ENCODE results near the gene HBS1L. TPM values are rescaled to one million over a fixed set of nuclear protein-coding genes. Genes with fewer than 3 reads are reported as not detected.

HBS1L gene
- total RNA-seq, 2 experiments from 2014 or later, result 150 to 153 TPM

GRCh38 chr6:134936931-134937330 is 117.7 kb downstream of the HBS1L start:
- intact Hi-C loops (cut with micrococcal nuclease), result loop anchor here (1.0 to 5.0 kb wide), 2 partner anchors 245 to 813 kb away; partner anchors contain the start of gene MYB
- H3K9me3 Mint-ChIP-seq, result no peaks in the 10 kb centered on the region
- peaks cover 21% of the 10 kb centered on the region for H3K4me1 Mint-ChIP-seq (ENCODE audit: low read depth)
- H3K36me3 Mint-ChIP-seq (ENCODE audit: low read depth), result no peaks in the 10 kb centered on the region
- DNase-seq, result no peak
- no peaks in the 10 kb centered on the region for H3K27me3 Mint-ChIP-seq (ENCODE audit: low read depth)
- CTCF ChIA-PET, result interaction anchor here (1.0 kb wide), 1 partner anchor 816 kb away, joined by 3 read pairs; no protein-coding TSS in a partner anchor
- H3K27ac Mint-ChIP-seq, result no peak overlapping the region
- H3K4me3 Mint-ChIP-seq, result no peak overlapping the region

DNA sequence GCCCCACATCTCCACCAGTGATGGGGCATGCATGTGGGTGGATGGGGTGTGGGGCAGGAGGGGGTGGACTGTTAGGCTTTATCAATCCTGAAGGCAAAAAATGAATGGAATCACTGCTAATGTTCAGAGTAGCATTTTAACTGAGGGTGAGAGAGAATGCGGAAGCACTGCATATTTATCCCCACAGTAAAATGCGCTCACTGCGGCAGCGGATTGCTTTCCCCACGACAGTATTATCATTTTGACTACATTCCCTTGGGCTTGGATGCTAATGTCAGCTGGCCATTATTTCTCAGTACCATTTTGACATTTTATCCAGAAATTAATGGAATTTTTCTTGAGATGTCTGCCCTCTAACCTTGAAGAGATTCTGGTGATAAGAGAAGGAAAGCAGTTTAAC is 118.1 kb downstream of the HBS1L start:
- no peaks in the 10 kb centered on the region for H3K9me3 Mint-ChIP-seq
- H3K27ac Mint-ChIP-seq, result no peak overlapping the region
- no peak overlapping the region for H3K4me3 Mint-ChIP-seq
- peaks cover 21% of the 10 kb centered on the region for H3K4me1 Mint-ChIP-seq (ENCODE audit: low read depth)
- CTCF ChIA-PET, result interaction anchor here (1.0 kb wide), 1 partner anchor 816 kb away, joined by 3 read pairs; no protein-coding TSS in a partner anchor
- DNase-seq, result no peak
- H3K36me3 Mint-ChIP-seq (ENCODE audit: low read depth), result no peaks in the 10 kb centered on the region
- intact Hi-C loops (cut with micrococcal nuclease), result loop anchor here (5.0 kb wide), 1 partner anchor 246 kb away; the partner anchor contains the start of gene MYB
- no peaks in the 10 kb centered on the region for H3K27me3 Mint-ChIP-seq (ENCODE audit: low read depth)

GRCh38 chr6:134934793-134935485 is 119.7 kb downstream of the HBS1L start:
- Mint-ChIP-seq H3K9me3 (no peaks in the 10 kb centered on the region), H3K36me3 (ENCODE audit: low read depth) (no peaks in the 10 kb centered on the region), H3K4me1 (ENCODE audit: low read depth) (peaks cover 21% of the 10 kb centered on the region), H3K4me3 (no peak overlapping the region), H3K27me3 (ENCODE audit: low read depth) (no peaks in the 10 kb centered on the region), H3K27ac (no peak overlapping the region)
- intact Hi-C loops (cut with micrococcal nuclease), result loop anchor here (5.0 kb wide), 1 partner anchor 247 kb away; the partner anchor contains the start of gene MYB
- CTCF ChIA-PET, result interaction anchor here (0.6 kb wide), 1 partner anchor 10 kb away, joined by 3 read pairs; no protein-coding TSS in a partner anchor
- no peak for DNase-seq

- no peaks in the 10 kb centered on the region for H3K9me3 Mint-ChIP-seq
- no peak overlapping the region for H3K4me3 Mint-ChIP-seq
- CTCF ChIA-PET, result interaction anchor here (2.9 kb wide), 1 partner anchor 8 kb away, joined by 16 read pairs; no protein-coding TSS in a partner anchor
- intact Hi-C loops (cut with micrococcal nuclease), result no loop called here
- no peaks in the 10 kb centered on the region for H3K36me3 Mint-ChIP-seq (ENCODE audit: low read depth)
- DNase-seq, result no peak
- H3K27ac Mint-ChIP-seq, result no peak overlapping the region
- H3K4me1 Mint-ChIP-seq (ENCODE audit: low read depth), result peaks cover 5% of the 10 kb centered on the region
- H3K27me3 Mint-ChIP-seq (ENCODE audit: low read depth), result no peaks in the 10 kb centered on the region
Observed at GRCh38 chr6:134932535-134933470, 121.8 kb downstream of the HBS1L start.

DNA sequence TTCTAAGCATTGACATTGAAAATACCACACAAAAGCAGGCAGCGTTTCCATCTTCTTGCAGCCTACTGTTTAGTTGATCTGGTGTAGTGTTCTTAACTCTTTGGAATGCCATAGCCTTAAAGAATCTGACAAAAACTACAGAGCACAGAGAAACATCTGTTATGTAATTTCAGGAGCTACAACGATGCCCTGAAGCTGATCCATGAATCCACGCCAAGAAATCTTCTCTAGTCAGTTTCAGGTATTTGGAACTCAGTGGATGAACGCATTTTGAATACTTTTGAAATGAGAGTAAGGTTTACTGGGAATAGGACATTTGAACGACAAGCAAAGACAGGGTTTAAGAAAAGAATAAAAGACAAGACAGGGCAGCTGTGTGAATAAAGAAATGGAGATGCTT is 122.5 kb downstream of the HBS1L start:
- H3K36me3 Mint-ChIP-seq (ENCODE audit: low read depth), result no peaks in the 10 kb centered on the region
- H3K4me3 Mint-ChIP-seq, result no peak overlapping the region
- H3K27ac Mint-ChIP-seq, result no peak overlapping the region
- H3K9me3 Mint-ChIP-seq, result no peaks in the 10 kb centered on the region
- no peak for DNase-seq
- H3K4me1 Mint-ChIP-seq (ENCODE audit: low read depth), result peaks cover 2% of the 10 kb centered on the region
- no peaks in the 10 kb centered on the region for H3K27me3 Mint-ChIP-seq (ENCODE audit: low read depth)
- intact Hi-C loops (cut with micrococcal nuclease), result no loop called here
- CTCF ChIA-PET, result interaction anchor here (2.9 kb wide), 1 partner anchor 9 kb away, joined by 16 read pairs; no protein-coding TSS in a partner anchor

DNA sequence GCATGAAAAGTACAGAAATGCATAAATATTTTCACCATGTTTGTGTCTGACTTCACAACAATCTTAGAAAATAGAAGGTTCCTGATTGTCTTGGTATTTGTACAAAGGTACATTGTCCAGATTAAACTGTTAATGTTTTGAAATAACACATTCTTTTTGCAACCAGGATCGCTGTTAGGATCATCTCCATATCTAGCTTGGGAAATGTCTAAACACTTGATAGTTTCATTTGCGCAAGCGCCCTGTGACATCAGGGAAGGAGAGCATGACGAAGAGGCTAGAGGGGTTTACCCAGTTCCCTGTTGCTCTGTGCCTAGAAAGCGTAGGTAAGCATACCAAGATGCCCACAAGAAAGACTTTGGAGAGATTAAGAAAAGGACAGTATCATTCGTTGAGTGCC is 124.2 kb downstream of the HBS1L start:
- no peak for DNase-seq
- Mint-ChIP-seq H3K27me3 (ENCODE audit: low read depth) (no peaks in the 10 kb centered on the region), H3K9me3 (no peaks in the 10 kb centered on the region), H3K4me1 (ENCODE audit: low read depth) (no peaks in the 10 kb centered on the region), H3K27ac (no peak overlapping the region), H3K4me3 (no peak overlapping the region), H3K36me3 (ENCODE audit: low read depth) (no peaks in the 10 kb centered on the region)
- intact Hi-C loops (cut with micrococcal nuclease), result no loop called here
- CTCF ChIA-PET, result interaction anchor here (1.4 to 2.9 kb wide), 2 partner anchors 9 to 10 kb away, joined by 3 to 16 read pairs; no protein-coding TSS in a partner anchor

DNA sequence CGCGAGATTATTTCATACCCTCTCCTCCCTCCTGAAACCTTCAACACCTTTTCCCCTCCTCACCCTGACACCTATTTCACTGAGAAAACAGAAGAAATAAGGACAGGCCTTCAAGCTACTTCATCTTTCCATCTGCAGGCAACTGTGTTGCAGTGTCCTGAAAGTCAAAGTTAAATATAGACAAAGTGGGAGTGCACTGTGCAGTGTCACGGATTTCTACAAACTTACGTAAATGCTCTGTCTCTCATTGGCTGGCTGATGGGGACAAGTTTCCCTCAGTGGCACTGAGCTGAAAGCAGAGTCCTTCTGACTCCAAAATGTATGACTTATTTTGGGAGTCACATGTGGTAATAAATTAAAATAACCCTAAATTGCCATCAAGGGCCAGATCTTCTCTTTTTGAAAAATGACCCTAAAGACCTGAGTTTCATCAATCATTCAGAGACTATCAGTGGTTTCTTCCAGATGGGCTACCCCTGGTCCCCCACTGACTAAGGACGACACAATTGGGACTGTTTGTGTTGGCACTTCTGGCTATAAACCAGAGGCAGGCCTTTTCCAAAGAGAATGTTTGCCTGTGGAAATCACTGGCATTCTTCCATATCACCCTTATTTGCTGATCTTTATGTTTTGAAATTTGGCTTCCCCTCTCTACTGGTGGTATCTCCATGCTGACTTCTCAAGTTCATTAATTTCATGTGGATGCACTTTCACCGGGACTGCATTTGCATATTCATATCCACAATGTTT is 126.3 kb downstream of the HBS1L start:
- intact Hi-C loops (cut with micrococcal nuclease), result no loop called here
- DNase-seq, result no peak
- H3K4me1 Mint-ChIP-seq (ENCODE audit: low read depth), result no peaks in the 10 kb centered on the region
- CTCF ChIA-PET, result interaction anchor here (2.1 kb wide), 1 partner anchor 12 kb away, joined by 9 read pairs; no protein-coding TSS in a partner anchor
- H3K9me3 Mint-ChIP-seq, result no peaks in the 10 kb centered on the region
- H3K36me3 Mint-ChIP-seq (ENCODE audit: low read depth), result no peaks in the 10 kb centered on the region
- H3K4me3 Mint-ChIP-seq, result no peak overlapping the region
- H3K27ac Mint-ChIP-seq, result no peak overlapping the region
- no peaks in the 10 kb centered on the region for H3K27me3 Mint-ChIP-seq (ENCODE audit: low read depth)

GRCh38 chr6:134925800-134926199 is 128.8 kb downstream of the HBS1L start:
- Mint-ChIP-seq H3K9me3 (no peaks in the 10 kb centered on the region), H3K36me3 (ENCODE audit: low read depth) (no peaks in the 10 kb centered on the region), H3K27me3 (ENCODE audit: low read depth) (no peaks in the 10 kb centered on the region), H3K4me1 (ENCODE audit: low read depth) (no peaks in the 10 kb centered on the region), H3K4me3 (no peak overlapping the region), H3K27ac (no peak overlapping the region)
- CTCF ChIA-PET, result interaction anchor here (0.8 to 1.1 kb wide), 2 partner anchors 9 to 15 kb away, joined by 3 to 13 read pairs; no protein-coding TSS in a partner anchor
- intact Hi-C loops (cut with micrococcal nuclease), result no loop called here
- DNase-seq, result no peak

DNA sequence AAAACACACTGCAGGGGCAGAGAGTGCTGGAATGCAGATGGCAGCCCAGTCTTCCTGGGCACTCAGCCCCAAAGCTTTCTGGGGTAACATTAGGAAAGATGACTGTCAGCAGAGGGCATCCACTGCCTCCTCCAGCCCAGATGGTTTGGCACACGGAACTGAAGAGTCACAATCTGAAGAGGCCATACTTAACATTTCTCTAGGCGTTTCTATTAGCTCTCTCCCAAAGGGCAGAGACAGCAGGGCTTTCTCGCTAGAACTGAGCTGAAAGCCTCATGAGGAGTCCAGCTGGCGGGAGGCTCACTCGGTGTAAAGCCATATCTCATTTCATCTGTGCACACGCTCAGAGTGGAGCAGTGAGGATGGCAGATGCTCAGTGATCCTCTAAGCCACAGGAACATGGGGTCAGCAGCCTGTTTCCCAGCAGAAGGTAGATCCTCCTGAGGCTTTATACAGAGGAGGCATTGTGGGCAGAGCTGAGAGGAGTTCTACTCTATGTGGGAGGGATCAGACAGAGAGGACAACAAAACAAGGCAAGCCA is 132.8 kb downstream of the HBS1L start:
- Mint-ChIP-seq H3K4me3 (no peak overlapping the region), H3K36me3 (ENCODE audit: low read depth) (no peaks in the 10 kb centered on the region), H3K27ac (no peak overlapping the region), H3K27me3 (ENCODE audit: low read depth) (no peaks in the 10 kb centered on the region), H3K9me3 (no peaks in the 10 kb centered on the region), H3K4me1 (ENCODE audit: low read depth) (no peaks in the 10 kb centered on the region)
- DNase-seq, result no peak
- CTCF ChIA-PET, result interaction anchor here (0.5 to 5.5 kb wide), 2 partner anchors 18 to 758 kb away, joined by 3 to 28 read pairs; no protein-coding TSS in a partner anchor
- intact Hi-C loops (cut with micrococcal nuclease), result no loop called here

DNA sequence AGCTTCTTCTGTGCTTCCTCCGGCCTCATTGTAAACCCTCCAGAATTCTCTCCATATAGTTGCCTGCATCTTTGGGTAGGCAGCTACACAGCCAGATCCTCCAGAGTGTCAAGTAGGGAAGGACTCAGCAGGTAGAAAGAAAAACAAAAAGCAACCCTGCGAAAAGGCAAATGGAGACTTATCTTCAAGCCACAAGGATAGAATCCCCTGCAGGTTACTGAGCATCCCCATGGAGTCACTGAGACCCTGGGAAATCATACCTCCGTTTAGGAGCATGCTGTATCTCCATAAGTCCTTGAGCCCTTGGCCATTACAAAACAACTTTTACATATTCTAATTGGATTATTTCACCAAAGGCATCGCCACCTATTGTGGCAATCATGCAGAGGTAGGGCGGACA is 133.3 kb downstream of the HBS1L start:
- DNase-seq, result no peak
- Mint-ChIP-seq H3K27me3 (ENCODE audit: low read depth) (no peaks in the 10 kb centered on the region), H3K36me3 (ENCODE audit: low read depth) (no peaks in the 10 kb centered on the region), H3K27ac (no peak overlapping the region), H3K9me3 (no peaks in the 10 kb centered on the region), H3K4me1 (ENCODE audit: low read depth) (no peaks in the 10 kb centered on the region), H3K4me3 (no peak overlapping the region)
- intact Hi-C loops (cut with micrococcal nuclease), result no loop called here
- CTCF ChIA-PET, result interaction anchor here (5.5 kb wide), 1 partner anchor 18 kb away, joined by 28 read pairs; no protein-coding TSS in a partner anchor

- no peak overlapping the region for H3K4me3 Mint-ChIP-seq
- CTCF ChIA-PET, result interaction anchor here (0.5 to 5.5 kb wide), 2 partner anchors 19 to 31 kb away, joined by 5 to 28 read pairs; no protein-coding TSS in a partner anchor
- no peaks in the 10 kb centered on the region for H3K9me3 Mint-ChIP-seq
- H3K27ac Mint-ChIP-seq, result no peak overlapping the region
- DNase-seq, result no peak
- intact Hi-C loops (cut with micrococcal nuclease), result no loop called here
- no peaks in the 10 kb centered on the region for H3K27me3 Mint-ChIP-seq (ENCODE audit: low read depth)
- H3K36me3 Mint-ChIP-seq (ENCODE audit: low read depth), result no peaks in the 10 kb centered on the region
- H3K4me1 Mint-ChIP-seq (ENCODE audit: low read depth), result no peaks in the 10 kb centered on the region
Observed at GRCh38 chr6:134920422-134920821, 134.2 kb downstream of the HBS1L start.

Data from activated naive CD4-positive, alpha-beta T cell treated with anti-CD3 and anti-CD28 coated beads for 36 hours (primary cell).